Aorta (tissue), 5 donors: ENCODE measurements around the gene KCNJ10. TPM values are rescaled to one million over a fixed set of nuclear protein-coding genes. Genes with fewer than 3 reads are reported as not detected.

ENCODE experiments used
- ATAC-seq: fragments of 200-7000 bp; cut with Tn5 transposase; one replicate; pipeline ENCODE4 v1.9.1; 2022; ENCODE audit warnings: moderate library complexity; ENCODE audit not compliant: low FRiP score
- DNase-seq, 2 donors: peaks; one replicate each; pipeline ENCODE4 v3.0.0-alpha.2; 2020
- H3K27ac ChIP-seq, 2 donors: one replicate each; pipeline ENCODE4 v1.5.1; 2013; ENCODE audit warnings: low read length in 2 of 2, mild to moderate bottlenecking in 2 of 2, moderate library complexity in 2 of 2, control low read depth in 1 of 2, inconsistent platforms in 1 of 2, low read depth in 1 of 2
- H3K27me3 ChIP-seq, 2 donors: one replicate each; pipeline ENCODE4 v1.6.1; 2013; ENCODE audit warnings: control low read depth in 1 of 2, low read length in 1 of 2, mild to moderate bottlenecking in 1 of 2, moderate library complexity in 1 of 2; ENCODE audit not compliant: insufficient read depth in 2 of 2, control insufficient read depth in 1 of 2
- H3K36me3 ChIP-seq, 2 donors: one replicate each; pipeline ENCODE4 v1.6.1; 2013; ENCODE audit warnings: control low read depth in 1 of 2, low read length in 1 of 2, mild to moderate bottlenecking in 1 of 2; ENCODE audit not compliant: insufficient read depth in 2 of 2, control insufficient read depth in 1 of 2
- H3K4me1 ChIP-seq, 2 donors: one replicate each; pipeline ENCODE4 v1.6.1; 2013; ENCODE audit warnings: low read length in 2 of 2, control low read depth in 1 of 2, mild to moderate bottlenecking in 1 of 2, moderate library complexity in 1 of 2; ENCODE audit not compliant: insufficient read depth in 2 of 2, control insufficient read depth in 1 of 2
- H3K4me3 ChIP-seq, 2 donors: one replicate each; pipeline ENCODE4 v1.5.1; 2013; ENCODE audit warnings: low read length in 2 of 2, control low read depth in 1 of 2, mild to moderate bottlenecking in 1 of 2
- H3K9me3 ChIP-seq: one replicate; pipeline ENCODE4 v1.6.1; 2013; ENCODE audit warnings: mild to moderate bottlenecking, low read length; ENCODE audit not compliant: control insufficient read depth
- whole genome bisulfite sequencing, 2 donors: extraction: QIAGEN DNeasy Blood & Tissue Kit; methylation state at CpG; one replicate each; pipeline ENCODE4 v1.1.7; 2013; 5-methylcytosine and 5-hydroxymethylcytosine counted together
- intact Hi-C, 2 donors: fragments of 100-400 bp; cut with DNase I; formaldehyde crosslinking; loops; one replicate each; pipeline versions ENCODE4 v1.14.2 to v1.15.0; 2022
- polyA plus RNA-seq, 2 donors: library from polyadenylated mRNA; stranded (reverse); fragments of 200-250 nt; gene quantifications; one replicate each; pipeline ENCODE4 v1.2.3, GENCODE V29; 2013
- total RNA-seq, 2 donors: library from RNA; stranded (reverse); fragmentation: NEBNext Ultra II Directional; extraction: Animal tissue kit (Norgen Biotek cat#: 25700); gene quantifications; one replicate each; pipeline ENCODE4 v1.2.1, GENCODE V29; 2021
- donor health status: healthy with polysubstance abuse.
- donor health status: Bipolar disorder and iron deficiency.
- donor health status: DM: no; HTN: no; CAD: no.
- donor health status: DM: no; HTN: no; CAD: no.
- donor health status: DM: yes; HTN: yes; CAD: no.

KCNJ10 gene
- total and polyA plus RNA-seq, 4 donors: 0.10 to 0.63 (median 0.24) TPM; not detected in 1

DNA sequence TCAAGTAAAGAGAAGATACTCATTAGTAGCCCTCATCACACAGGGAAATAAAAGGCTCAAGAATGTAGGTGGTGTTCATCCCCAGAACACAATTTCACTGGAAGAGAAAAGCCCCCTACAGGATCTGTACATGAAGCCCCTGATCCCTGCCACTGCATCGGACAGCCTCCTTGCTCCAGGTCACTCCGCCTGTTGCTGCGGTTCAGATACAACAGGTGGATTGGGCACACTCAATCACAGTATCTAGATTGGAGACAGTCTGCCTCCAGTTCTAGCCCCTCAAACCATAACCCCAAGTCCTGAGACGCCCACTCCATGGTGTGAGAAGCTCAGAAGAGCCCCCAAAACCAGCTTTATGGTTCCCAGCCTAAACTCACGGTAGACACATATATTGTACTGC lies 117.0 kb downstream of the KCNJ10 start:
- Histone ChIP-seq H3K4me1 (no peaks in the 10 kb centered on the region), H3K36me3 (no peaks in the 10 kb centered on the region), H3K9me3 (no peaks in the 10 kb centered on the region), H3K4me3 (no peak overlapping the region), H3K27ac (no peak overlapping the region), H3K27me3 (no peaks in the 10 kb centered on the region)
- WGBS, 2 donors: 79 to 81% methylated on average over 5 of the region's 5 CpGs
- peak in 1 of 2 donors; percentile 35 for DNase-seq
- intact Hi-C loops: no loop called here
- no peak for ATAC-seq

GRCh38 chr1:159951551-159951950 lies 118.4 kb downstream of the KCNJ10 start:
- intact Hi-C loops: no loop called here
- H3K27ac ChIP-seq: no peak overlapping the region
- H3K27me3 ChIP-seq: no peaks in the 10 kb centered on the region
- H3K9me3 ChIP-seq: no peaks in the 10 kb centered on the region
- no peaks in the 10 kb centered on the region for H3K36me3 ChIP-seq
- H3K4me3 ChIP-seq: no peak overlapping the region
- 85 to 90% methylated on average over 1 of the region's 1 CpG for WGBS, 2 donors
- no peaks in the 10 kb centered on the region for H3K4me1 ChIP-seq
- ATAC-seq (no peak), DNase-seq (no peak)

- ATAC-seq (no peak), DNase-seq (no peak)
- Histone ChIP-seq H3K4me1 (no peaks in the 10 kb centered on the region), H3K27ac (no peak overlapping the region), H3K27me3 (no peaks in the 10 kb centered on the region), H3K4me3 (no peak overlapping the region), H3K36me3 (no peaks in the 10 kb centered on the region), H3K9me3 (no peaks in the 10 kb centered on the region)
- intact Hi-C loops: no loop called here
- WGBS, 2 donors: 40 to 48% methylated on average over 2 of the region's 2 CpGs
Observed at GRCh38 chr1:159951016-159951415, 118.9 kb downstream of the KCNJ10 start.

GRCh38 chr1:159949981-159950381 lies 120.0 kb downstream of the KCNJ10 start:
- WGBS, 2 donors: 91 to 93% methylated on average over 4 of the region's 4 CpGs

GRCh38 chr1:159949123-159949522 lies 120.8 kb downstream of the KCNJ10 start:
- no peaks in the 10 kb centered on the region for H3K27me3 ChIP-seq
- no peaks in the 10 kb centered on the region for H3K4me1 ChIP-seq
- no peak for ATAC-seq
- intact Hi-C loops: loop anchor here in 1 of 2 donors (5.0 kb wide), 1 partner anchor 53 kb away; no protein-coding TSS in a partner anchor
- H3K36me3 ChIP-seq: no peaks in the 10 kb centered on the region
- WGBS, 2 donors: 86% methylated on average over 6 of the region's 6 CpGs
- peak in 1 of 2 donors; percentile 20 for DNase-seq
- no peak overlapping the region for H3K27ac ChIP-seq
- H3K4me3 ChIP-seq: no peak overlapping the region
- no peaks in the 10 kb centered on the region for H3K9me3 ChIP-seq

More at GRCh38 chr1:159949981-159950381, 120.0 kb downstream of the KCNJ10 start:
- H3K27ac ChIP-seq: no peak overlapping the region
- ATAC-seq (no peak), DNase-seq (peak in 1 of 2 donors; percentile 13)
- H3K4me1 ChIP-seq: no peaks in the 10 kb centered on the region
- H3K27me3 ChIP-seq: no peaks in the 10 kb centered on the region
- H3K9me3 ChIP-seq: no peaks in the 10 kb centered on the region
- no peaks in the 10 kb centered on the region for H3K36me3 ChIP-seq
- intact Hi-C loops: loop anchor here in 1 of 2 donors (5.0 kb wide), 1 partner anchor 52 kb away; no protein-coding TSS in a partner anchor
- no peak overlapping the region for H3K4me3 ChIP-seq

Other genes with a start within 250 kb of the KCNJ10 start
- 10 to 100 TPM in 1 of 2 donors, 1 to 10 TPM in 1; 8.0 to 12.8 TPM for gene SLAMF8, start 243.3 kb downstream of the KCNJ10 start, total RNA-seq
- gene SLAMF8, start 243.3 kb downstream of the KCNJ10 start, polyA plus RNA-seq: 1 to 10 TPM; 1.3 to 3.9 TPM
- gene VSIG8, start 207.5 kb downstream of the KCNJ10 start, total RNA-seq: under 1 TPM in 1 of 2 donors, not detected in 1; 0.21 TPM
- under 1 TPM in 1 of 2 donors, not detected in 1; 0.56 TPM for gene VSIG8, start 207.5 kb downstream of the KCNJ10 start, polyA plus RNA-seq
- 1 to 10 TPM; 2.5 to 2.7 TPM for gene CFAP45, start 170.0 kb downstream of the KCNJ10 start, total RNA-seq
- gene CFAP45, start 170.0 kb downstream of the KCNJ10 start, polyA plus RNA-seq: 1 to 10 TPM in 1 of 2 donors, not detected in 1; 2.7 TPM
- gene TAGLN2, start 144.7 kb downstream of the KCNJ10 start, total RNA-seq: 100 to 1,000 TPM; 316 to 350 TPM
- 100 to 1,000 TPM; 349 to 383 TPM for gene TAGLN2, start 144.7 kb downstream of the KCNJ10 start, polyA plus RNA-seq
- under 1 TPM in 1 of 2 donors, not detected in 1; 0.30 TPM for gene IGSF9, start 124.5 kb downstream of the KCNJ10 start, total RNA-seq
- 1 to 10 TPM in 1 of 2 donors, under 1 TPM in 1; 0.05 to 1.0 TPM for gene IGSF9, start 124.5 kb downstream of the KCNJ10 start, polyA plus RNA-seq
- not detected for gene SLAMF9, start 115.9 kb downstream of the KCNJ10 start, total RNA-seq
- not detected for gene SLAMF9, start 115.9 kb downstream of the KCNJ10 start, polyA plus RNA-seq
- gene PIGM, start 38.2 kb downstream of the KCNJ10 start, total RNA-seq: 1 to 10 TPM; 5.3 to 6.7 TPM
- gene PIGM, start 38.2 kb downstream of the KCNJ10 start, polyA plus RNA-seq: 1 to 10 TPM; 1.3 to 3.6 TPM
- not detected for gene KCNJ9, start 11.4 kb upstream of the KCNJ10 start, total RNA-seq
- gene KCNJ9, start 11.4 kb upstream of the KCNJ10 start, polyA plus RNA-seq: not detected
- gene IGSF8, start 28.5 kb upstream of the KCNJ10 start, total RNA-seq: 10 to 100 TPM; 29.5 to 33.5 TPM
- gene IGSF8, start 28.5 kb upstream of the KCNJ10 start, polyA plus RNA-seq: 10 to 100 TPM; 10.5 to 48.0 TPM
- 10 to 100 TPM; 24.8 to 27.7 TPM for gene ATP1A2, start 45.6 kb upstream of the KCNJ10 start, total RNA-seq
- gene ATP1A2, start 45.6 kb upstream of the KCNJ10 start, polyA plus RNA-seq: 10 to 100 TPM; 15.3 to 26.9 TPM
- under 1 TPM in 1 of 2 donors, not detected in 1; 0.19 TPM for gene ATP1A4, start 81.4 kb upstream of the KCNJ10 start, total RNA-seq
- gene ATP1A4, start 81.4 kb upstream of the KCNJ10 start, polyA plus RNA-seq: under 1 TPM in 1 of 2 donors, not detected in 1; 0.36 TPM
- gene CASQ1, start 120.4 kb upstream of the KCNJ10 start, total RNA-seq: 1 to 10 TPM; 1.6 to 4.4 TPM
- gene CASQ1, start 120.4 kb upstream of the KCNJ10 start, polyA plus RNA-seq: 10 to 100 TPM in 1 of 2 donors, 1 to 10 TPM in 1; 3.5 to 15.2 TPM
- gene PEA15, start 135.2 kb upstream of the KCNJ10 start, total RNA-seq: 100 to 1,000 TPM; 258 to 313 TPM
- 100 to 1,000 TPM; 296 to 350 TPM for gene PEA15, start 135.2 kb upstream of the KCNJ10 start, polyA plus RNA-seq
- gene DCAF8, start 192.4 kb upstream of the KCNJ10 start, total RNA-seq: 100 to 1,000 TPM; 134 to 152 TPM
- 100 to 1,000 TPM in 1 of 2 donors, 10 to 100 TPM in 1; 39.2 to 128 TPM for gene DCAF8, start 192.4 kb upstream of the KCNJ10 start, polyA plus RNA-seq
- gene PEX19, start 215.0 kb upstream of the KCNJ10 start, total RNA-seq: 10 to 100 TPM; 44.8 to 55.1 TPM
- gene PEX19, start 215.0 kb upstream of the KCNJ10 start, polyA plus RNA-seq: 10 to 100 TPM; 32.2 to 32.3 TPM